ENCODE results near the gene CYTH4. TPM values are rescaled to one million over a fixed set of nuclear protein-coding genes. Genes with fewer than 3 reads are reported as not detected.

CYTH4 gene
- total RNA-seq, 1 experiment from 2014 or later = not detected

GRCh38 chr22:37304595-37305343, 22.5 kb downstream of the CYTH4 start:
- TF ChIP-seq CTCF (IDR thresholded peaks at IDR 0.05; ENCODE audit: unreplicated experiment) = no peak
- POLR2A ChIA-PET = interaction anchor here (0.6 to 1.1 kb wide), 3 partner anchors 13 to 782 kb away, joined by 3 to 5 read pairs (median 3); no protein-coding TSS in a partner anchor
- Mint-ChIP-seq H3K36me3 (ENCODE audit: insufficient read depth, unreplicated experiment) (no peaks in the 10 kb centered on the region), H3K27ac (ENCODE audit: low read depth, unreplicated experiment) (no peak overlapping the region), H3K9me3 (ENCODE audit: unreplicated experiment) (no peaks in the 10 kb centered on the region), H3K4me3 (ENCODE audit: unreplicated experiment) (no peak overlapping the region), H3K27me3 (ENCODE audit: insufficient read depth, unreplicated experiment) (no peaks in the 10 kb centered on the region), H3K4me1 (ENCODE audit: insufficient read depth, unreplicated experiment) (peaks cover 34% of the 10 kb centered on the region)
- peak; percentile 31 for DNase-seq (ENCODE audit: unreplicated experiment)
- intact Hi-C loops (cut with micrococcal nuclease) = no loop called here
- CTCF ChIA-PET = interaction anchor here (0.7 to 1.2 kb wide), 6 partner anchors 14 to 327 kb away, joined by 3 to 5 read pairs (median 4); no protein-coding TSS in a partner anchor
- BruUV-seq (replicated peaks) = no TSS peak

- Mint-ChIP-seq H3K9me3 (ENCODE audit: unreplicated experiment) (no peaks in the 10 kb centered on the region), H3K27me3 (ENCODE audit: insufficient read depth, unreplicated experiment) (no peaks in the 10 kb centered on the region), H3K27ac (ENCODE audit: low read depth, unreplicated experiment) (no peak overlapping the region), H3K4me1 (ENCODE audit: insufficient read depth, unreplicated experiment) (peaks cover 41% of the 10 kb centered on the region), H3K36me3 (ENCODE audit: insufficient read depth, unreplicated experiment) (no peaks in the 10 kb centered on the region), H3K4me3 (ENCODE audit: unreplicated experiment) (no peak overlapping the region)
- POLR2A ChIA-PET = interaction anchor here (0.5 to 0.8 kb wide), 4 partner anchors 25 to 412 kb away, joined by 3 to 4 read pairs (median 4); no protein-coding TSS in a partner anchor
- no peak for DNase-seq (ENCODE audit: unreplicated experiment)
- no peak for TF ChIP-seq CTCF (IDR thresholded peaks at IDR 0.05; ENCODE audit: unreplicated experiment)
- BruUV-seq (replicated peaks) = no TSS peak
- intact Hi-C loops (cut with micrococcal nuclease) = no loop called here
- CTCF ChIA-PET = interaction anchor here (0.9 kb wide), 2 partner anchors 18 to 39 kb away, joined by 4 to 5 read pairs; no protein-coding TSS in a partner anchor
Measured at GRCh38 chr22:37305887-37306286, 23.6 kb downstream of the CYTH4 start.

GRCh38 chr22:37306494-37306829, 24.2 kb downstream of the CYTH4 start:
- H3K4me1 Mint-ChIP-seq (ENCODE audit: insufficient read depth, unreplicated experiment) = peaks cover 41% of the 10 kb centered on the region
- intact Hi-C loops (cut with micrococcal nuclease) = no loop called here
- ChIA-PET POLR2A (interaction anchor here (0.5 to 0.8 kb wide), 6 partner anchors 25 to 1930 kb away, joined by 3 to 6 read pairs (median 3); no protein-coding TSS in a partner anchor), CTCF (interaction anchor here (0.7 kb wide), 1 partner anchor 109 kb away, joined by 5 read pairs; no protein-coding TSS in a partner anchor)
- BruUV-seq (replicated peaks) = no TSS peak
- DNase-seq (ENCODE audit: unreplicated experiment) = no peak
- no peak overlapping the region for H3K4me3 Mint-ChIP-seq (ENCODE audit: unreplicated experiment)
- no peaks in the 10 kb centered on the region for H3K36me3 Mint-ChIP-seq (ENCODE audit: insufficient read depth, unreplicated experiment)
- no peaks in the 10 kb centered on the region for H3K9me3 Mint-ChIP-seq (ENCODE audit: unreplicated experiment)
- no peak for TF ChIP-seq CTCF (IDR thresholded peaks at IDR 0.05; ENCODE audit: unreplicated experiment)
- H3K27ac Mint-ChIP-seq (ENCODE audit: low read depth, unreplicated experiment) = peak overlapping the region; percentile 95
- H3K27me3 Mint-ChIP-seq (ENCODE audit: insufficient read depth, unreplicated experiment) = no peaks in the 10 kb centered on the region

DNA sequence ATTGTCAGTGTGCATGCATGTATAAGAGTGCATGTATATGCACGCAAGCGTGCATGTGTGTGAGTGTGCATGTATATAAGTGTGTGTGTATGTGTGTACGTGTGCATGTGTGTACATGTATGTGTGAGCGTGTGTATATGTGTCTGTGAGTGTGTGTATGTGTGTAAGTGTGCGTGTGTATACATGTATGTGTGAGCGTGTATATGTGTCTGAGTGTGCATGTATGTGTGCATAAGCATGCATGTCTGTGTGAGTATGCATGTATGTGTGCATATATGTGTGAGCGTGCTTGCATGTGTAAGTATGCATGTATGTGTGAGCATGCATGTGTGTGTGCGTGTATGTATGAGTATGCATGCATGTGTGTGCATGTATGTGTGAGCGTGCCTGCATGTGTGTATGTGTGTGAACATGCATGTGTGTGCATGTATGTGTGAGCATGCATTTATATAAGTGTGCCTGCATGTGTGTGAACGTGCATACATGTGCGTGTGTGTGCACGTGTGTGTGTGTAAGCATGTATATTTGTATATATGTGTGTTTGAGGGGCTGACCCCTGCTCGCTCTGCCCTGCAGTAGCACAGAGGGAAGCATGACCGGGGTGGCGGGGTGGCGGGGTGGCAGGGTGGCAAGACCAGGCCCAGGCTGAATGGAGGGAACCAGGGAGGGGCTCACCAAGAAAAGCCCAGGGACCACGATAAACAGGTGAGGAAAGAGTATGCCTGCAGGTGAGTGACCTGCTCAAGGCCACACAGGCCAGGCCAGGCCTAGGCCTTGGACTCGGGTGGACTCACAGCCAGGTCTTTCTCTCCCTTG, 26.3 kb downstream of the CYTH4 start:
- POLR2A ChIA-PET = no interaction called here
- no peak overlapping the region for H3K27ac Mint-ChIP-seq (ENCODE audit: low read depth, unreplicated experiment)
- H3K4me1 Mint-ChIP-seq (ENCODE audit: insufficient read depth, unreplicated experiment) = peaks cover 52% of the 10 kb centered on the region
- no TSS peak for BruUV-seq (replicated peaks)
- no peak for TF ChIP-seq CTCF (IDR thresholded peaks at IDR 0.05; ENCODE audit: unreplicated experiment)
- no peaks in the 10 kb centered on the region for H3K9me3 Mint-ChIP-seq (ENCODE audit: unreplicated experiment)
- intact Hi-C loops (cut with micrococcal nuclease) = no loop called here
- no peak overlapping the region for H3K4me3 Mint-ChIP-seq (ENCODE audit: unreplicated experiment)
- no peaks in the 10 kb centered on the region for H3K36me3 Mint-ChIP-seq (ENCODE audit: insufficient read depth, unreplicated experiment)
- CTCF ChIA-PET = interaction anchor here (1.3 to 2.1 kb wide), 2 partner anchors 147 to 149 kb away, joined by 5 to 9 read pairs; no protein-coding TSS in a partner anchor
- no peak for DNase-seq (ENCODE audit: unreplicated experiment)
- H3K27me3 Mint-ChIP-seq (ENCODE audit: insufficient read depth, unreplicated experiment) = no peaks in the 10 kb centered on the region
